CD4-positive, alpha-beta T cell treated with Interleukin-15 for 1 hour (primary cell): ENCODE data around the gene FTL.

ENCODE experiments used
- DNase-seq: peaks from one replicate; pipeline ENCODE4 v3.0.0-alpha.2; 2020

The FTL gene

GRCh38 chr19:48966541-48967345, 1.6 kb downstream of the FTL start:
- no peak for DNase-seq

- DNase-seq, result peak; percentile 78
Measured at GRCh38 chr19:48967346-48968178, 2.5 kb downstream of the FTL start.

GRCh38 chr19:48968179-48968661, 3.1 kb downstream of the FTL start:
- DNase-seq, result no peak

GRCh38 chr19:48968813-48969218, 3.7 kb downstream of the FTL start:
- DNase-seq, result no peak

GRCh38 chr19:48969276-48970138, 4.4 kb downstream of the FTL start:
- DNase-seq, result no peak

GRCh38 chr19:48970139-48970766, 5.1 kb downstream of the FTL start:
- no peak for DNase-seq

- peak; percentile 74 for DNase-seq
Measured at GRCh38 chr19:48970923-48971395, 5.8 kb downstream of the FTL start.

GRCh38 chr19:48975947-48976847, 11.1 kb downstream of the FTL start:
- DNase-seq, result no peak

- no peak for DNase-seq
Measured at GRCh38 chr19:48977061-48977460, 12.0 kb downstream of the FTL start.

GRCh38 chr19:48982280-48982679, 17.2 kb downstream of the FTL start:
- no peak for DNase-seq

- no peak for DNase-seq
Measured at GRCh38 chr19:48985711-48986110, 20.6 kb downstream of the FTL start.

GRCh38 chr19:48986211-48986610, 21.1 kb downstream of the FTL start:
- DNase-seq, result no peak

GRCh38 chr19:48987323-48987722, 22.2 kb downstream of the FTL start:
- DNase-seq, result no peak

GRCh38 chr19:48988286-48988685, 23.2 kb downstream of the FTL start:
- no peak for DNase-seq

GRCh38 chr19:48988860-48989259, 23.8 kb downstream of the FTL start:
- no peak for DNase-seq

- no peak for DNase-seq
Measured at GRCh38 chr19:48989701-48990291, 24.7 kb downstream of the FTL start.

GRCh38 chr19:48990400-48990799, 25.3 kb downstream of the FTL start:
- no peak for DNase-seq

GRCh38 chr19:48991011-48991609, 26.0 kb downstream of the FTL start:
- DNase-seq, result no peak

GRCh38 chr19:48991873-48992580, 26.9 kb downstream of the FTL start:
- DNase-seq, result peak; percentile 43
